ENCODE results near the gene TRMT44. TPM values are rescaled to one million over a fixed set of nuclear protein-coding genes. Genes with fewer than 3 reads are reported as not detected.

Gene TRMT44
- total RNA-seq, 2 donors from 2014 or later, result 10.5 to 11.4 TPM

- Histone ChIP-seq H3K27ac (no peak overlapping the region), H3K36me3 (no peaks in the 10 kb centered on the region)
- TF ChIP-seq CTCF (IDR thresholded peaks at IDR 0.05), result no peak
Measured at GRCh38 chr4:8524595-8525382, 84.2 kb downstream of the TRMT44 start.

DNA sequence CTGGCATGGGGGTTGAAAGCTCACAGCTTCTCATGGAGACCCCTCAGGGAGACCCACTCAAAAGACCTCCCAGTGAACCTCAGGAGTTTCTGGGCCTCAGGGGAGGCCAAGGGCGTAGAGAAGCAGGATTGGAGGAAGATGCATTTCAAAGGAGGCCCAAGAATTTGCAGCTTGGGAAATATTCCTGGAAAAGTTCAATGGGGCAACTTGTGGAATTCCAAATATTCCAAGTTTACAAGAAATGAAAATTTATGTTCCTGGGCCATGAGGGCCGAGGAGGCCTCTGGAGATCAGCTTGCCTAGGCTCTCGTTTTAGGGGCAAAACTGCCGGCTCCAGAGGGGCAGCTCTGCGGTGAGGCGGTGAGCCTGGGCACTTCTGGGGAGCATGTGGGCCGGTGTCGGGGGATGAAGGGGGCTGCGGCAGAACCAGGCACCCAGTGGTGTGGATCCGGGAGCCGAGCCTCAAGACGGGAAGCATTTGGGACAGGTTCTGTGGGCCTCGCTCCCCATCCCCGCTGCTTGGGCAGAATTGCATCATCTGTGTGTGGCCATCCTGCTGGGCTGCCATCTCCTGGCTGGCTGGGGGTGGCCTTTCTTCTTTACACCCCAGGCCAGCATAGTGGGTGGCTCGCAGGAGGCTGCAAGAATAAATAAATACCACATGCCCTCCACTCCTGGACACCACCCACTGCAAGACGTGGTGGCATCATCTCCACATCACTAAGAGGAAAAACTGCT is 85.0 kb downstream of the TRMT44 start:
- Histone ChIP-seq H3K4me1 (no peaks in the 10 kb centered on the region), H3K9me3 (peaks cover 0 to 15% of the 10 kb centered on the region in 2 donors), H3K27me3 (no peaks in the 10 kb centered on the region), H3K4me3 (no peak overlapping the region), H3K27ac (no peak overlapping the region), H3K36me3 (no peaks in the 10 kb centered on the region)
- TF ChIP-seq CTCF (IDR thresholded peaks at IDR 0.05), result no peak
- no peak for DNase-seq (ENCODE audit: low spot score)

More at GRCh38 chr4:8524595-8525382, 84.2 kb downstream of the TRMT44 start:
- no peak for DNase-seq (ENCODE audit: low spot score)
- peaks cover 0 to 19% of the 10 kb centered on the region in 2 donors for H3K9me3 ChIP-seq
- no peak overlapping the region for H3K4me3 ChIP-seq
- H3K4me1 ChIP-seq, result no peaks in the 10 kb centered on the region
- H3K27me3 ChIP-seq, result no peaks in the 10 kb centered on the region

Other genes with a start within 250 kb of the TRMT44 start
- gene SH3TC1, start 241.5 kb upstream of the TRMT44 start, total RNA-seq, result 10 to 100 TPM in 1 of 2 donors, 1 to 10 TPM in 1; 8.9 to 13.9 TPM
- 100 to 1,000 TPM in 1 of 2 donors, 10 to 100 TPM in 1; 33.8 to 124 TPM for gene HTRA3, start 171.0 kb upstream of the TRMT44 start, total RNA-seq
- gene ACOX3, start 54 bp upstream of the TRMT44 start, total RNA-seq, result 10 to 100 TPM; 66.9 to 68.8 TPM
- gene GPR78, start 139.6 kb downstream of the TRMT44 start, total RNA-seq, result not detected
- 1 to 10 TPM in 1 of 2 donors, under 1 TPM in 1; 0.90 to 1.2 TPM for gene CPZ, start 152.0 kb downstream of the TRMT44 start, total RNA-seq

Data from right atrium auricular region (tissue), 2 donors.